HG03064 (cell line): ENCODE measurements around the gene LPO.

ENCODE experiments used
- ATAC-seq: cut with Tn5 transposase; IDR thresholded peaks from one replicate; pipeline ENCODE4 v1.9.1; 2021; ENCODE audit warnings: low read depth; ENCODE audit not compliant: unreplicated experiment

LPO gene

GRCh38 chr17:58315750-58316149 lies 77.4 kb downstream of the LPO start:
- no peak for ATAC-seq

- ATAC-seq = no peak
These were observed 78.0 kb downstream of the LPO start for GRCh38 chr17:58316260-58316960.

GRCh38 chr17:58317421-58318064 lies 79.2 kb downstream of the LPO start:
- ATAC-seq = no peak

GRCh38 chr17:58318065-58318481 lies 79.7 kb downstream of the LPO start:
- no peak for ATAC-seq
